CD8-positive, alpha-beta memory T cell (primary cell): ENCODE results near the gene ODAD3. TPM values are rescaled to one million over a fixed set of nuclear protein-coding genes. Genes with fewer than 3 reads are reported as not detected.

Experiments
- CTCF ChIA-PET: fragments of 350-600 bp; sonication (Branson Sonifier 250); formaldehyde crosslinking; loops from one replicate; lab custom pipeline; 2021; ENCODE audit warnings: antibody characterized with exemption; lab: Charles Lee
- POLR2A ChIA-PET: fragments of 350-600 bp; sonication (Branson Sonifier 250); formaldehyde crosslinking; loops from one replicate; lab custom pipeline; 2021; ENCODE audit warnings: antibody characterized with exemption; lab: Charles Lee
- DNase-seq, 5 donors: peaks; one replicate each; pipeline versions ENCODE4 v3.0.0 to v3.0.0-alpha.2; 2020 to 2022; ENCODE audit warnings: mixed read lengths in 1 of 5
- H3K27ac ChIP-seq: one replicate; pipeline ENCODE4 v1.7.0; 2013; ENCODE audit warnings: low read depth, mild to moderate bottlenecking, low read length, moderate library complexity
- H3K27me3 ChIP-seq: 2 replicates; pipeline ENCODE4 v1.7.0; 2013; ENCODE audit warnings: low read length, mild to moderate bottlenecking; ENCODE audit not compliant: insufficient read depth, poor library complexity, severe bottlenecking
- H3K36me3 ChIP-seq: 2 replicates; pipeline ENCODE4 v1.7.0; 2013; ENCODE audit warnings: mild to moderate bottlenecking, low read length, moderate library complexity; ENCODE audit not compliant: insufficient read depth
- H3K4me1 ChIP-seq: 2 replicates; pipeline ENCODE4 v1.7.0; 2013; ENCODE audit warnings: mild to moderate bottlenecking, low read length, moderate library complexity; ENCODE audit not compliant: insufficient read depth
- H3K4me3 ChIP-seq: 2 replicates; pipeline ENCODE4 v1.7.0; 2013; ENCODE audit warnings: mild to moderate bottlenecking, low read length
- H3K9me3 ChIP-seq: 2 replicates; pipeline ENCODE4 v1.7.0; 2013; ENCODE audit warnings: mild to moderate bottlenecking, low read length
- H3K27ac Mint-ChIP-seq, 8 donors: one replicate each; pipeline ENCODE4 v1.8.0; 2020 to 2021; ENCODE audit warnings: mixed read lengths in 8 of 8, mild to moderate bottlenecking in 6 of 8, inconsistent platforms in 3 of 8, moderate library complexity in 3 of 8
- H3K27me3 Mint-ChIP-seq, 2 donors: one replicate each; pipeline ENCODE4 v1.8.0; 2020 to 2021; ENCODE audit warnings: mixed read lengths in 2 of 2, mild to moderate bottlenecking in 1 of 2, moderate library complexity in 1 of 2
- H3K36me3 Mint-ChIP-seq, 3 donors: one replicate each; pipeline ENCODE4 v1.8.0; 2020 to 2021; ENCODE audit warnings: mixed read lengths in 3 of 3, inconsistent platforms in 1 of 3, mild to moderate bottlenecking in 1 of 3
- H3K4me1 Mint-ChIP-seq, 3 donors: one replicate each; pipeline ENCODE4 v1.8.0; 2020 to 2021; ENCODE audit warnings: mixed read lengths in 3 of 3, inconsistent platforms in 1 of 3, mild to moderate bottlenecking in 1 of 3
- H3K4me3 Mint-ChIP-seq, 7 donors: one replicate each; pipeline ENCODE4 v1.8.0; 2020 to 2021; ENCODE audit warnings: mixed read lengths in 7 of 7, mild to moderate bottlenecking in 6 of 7, moderate library complexity in 4 of 7, inconsistent platforms in 2 of 7
- H3K9me3 Mint-ChIP-seq, 5 donors: one replicate each; pipeline ENCODE4 v1.8.0; 2020 to 2022; ENCODE audit warnings: mixed read lengths in 5 of 5, mild to moderate bottlenecking in 3 of 5, moderate library complexity in 2 of 5, inconsistent platforms in 1 of 5
- polyA plus RNA-seq: library from polyadenylated mRNA; unstranded; fragments of 300-500 nt; fragmentation: Illumina TruSeq; gene quantifications from one replicate; pipeline ENCODE4 v1.2.3, GENCODE V29; 2021
- total RNA-seq, 2 experiments: library from RNA; stranded (reverse); gene quantifications; one replicate each; pipeline ENCODE4 v1.2.3, GENCODE V29; 2021

The ODAD3 gene
- total and polyA plus RNA-seq, 3 experiments from 2014 or later, result 0.11 to 0.24 TPM; not detected in 1

DNA sequence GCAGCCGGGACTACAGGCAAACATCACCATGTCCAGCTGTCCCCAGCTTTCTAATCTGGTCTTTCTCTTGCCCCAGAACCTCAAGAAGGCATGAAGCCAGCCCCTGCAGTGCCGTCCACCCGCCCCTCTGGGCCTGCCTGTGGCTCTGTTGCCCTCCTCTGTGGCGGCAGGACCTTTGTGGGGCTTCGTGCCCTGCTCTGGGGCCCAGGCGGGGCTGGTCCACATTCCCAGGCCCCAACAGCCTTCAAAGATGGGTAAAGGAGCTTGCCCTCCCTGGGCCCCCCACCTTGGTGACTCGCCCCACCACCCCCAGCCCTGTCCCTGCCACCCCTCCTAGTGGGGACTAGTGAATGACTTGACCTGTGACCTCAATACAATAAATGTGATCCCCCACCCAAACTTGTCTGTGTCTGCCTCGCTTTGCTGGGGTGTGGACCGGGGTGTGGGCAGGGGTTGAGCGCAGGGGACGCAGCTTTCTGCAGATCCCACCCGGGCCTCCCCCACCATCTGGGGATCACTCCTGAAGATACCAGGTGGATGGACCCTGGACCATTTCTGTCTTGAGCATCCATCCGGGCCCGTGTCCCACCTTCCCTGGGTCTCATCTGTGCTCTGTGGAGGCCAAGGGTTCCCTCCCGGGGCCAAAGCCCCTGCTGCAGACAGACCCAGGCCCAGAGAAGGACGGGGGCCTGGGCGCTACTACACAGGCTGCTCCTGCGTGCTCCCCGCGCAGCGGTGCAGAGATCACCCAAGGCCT lies 15.8 kb upstream of the ODAD3 start:
- no peak for DNase-seq
- H3K36me3 Mint-ChIP-seq, result peaks cover 0 to 34% (median 0%) of the 10 kb centered on the region in 3 donors
- H3K27ac Mint-ChIP-seq, result no peak overlapping the region
- Histone ChIP-seq H3K9me3 (no peaks in the 10 kb centered on the region), H3K4me1 (no peaks in the 10 kb centered on the region), H3K27ac (no peak overlapping the region), H3K36me3 (no peaks in the 10 kb centered on the region), H3K27me3 (no peaks in the 10 kb centered on the region), H3K4me3 (no peak overlapping the region)
- no peaks in the 10 kb centered on the region for H3K4me1 Mint-ChIP-seq
- no peaks in the 10 kb centered on the region for H3K9me3 Mint-ChIP-seq
- POLR2A ChIA-PET, result no interaction called here
- CTCF ChIA-PET, result interaction anchor here (0.6 kb wide), 1 partner anchor 668 kb away, joined by 5 read pairs; no protein-coding TSS in a partner anchor
- H3K27me3 Mint-ChIP-seq, result no peaks in the 10 kb centered on the region
- no peak overlapping the region for H3K4me3 Mint-ChIP-seq

DNA sequence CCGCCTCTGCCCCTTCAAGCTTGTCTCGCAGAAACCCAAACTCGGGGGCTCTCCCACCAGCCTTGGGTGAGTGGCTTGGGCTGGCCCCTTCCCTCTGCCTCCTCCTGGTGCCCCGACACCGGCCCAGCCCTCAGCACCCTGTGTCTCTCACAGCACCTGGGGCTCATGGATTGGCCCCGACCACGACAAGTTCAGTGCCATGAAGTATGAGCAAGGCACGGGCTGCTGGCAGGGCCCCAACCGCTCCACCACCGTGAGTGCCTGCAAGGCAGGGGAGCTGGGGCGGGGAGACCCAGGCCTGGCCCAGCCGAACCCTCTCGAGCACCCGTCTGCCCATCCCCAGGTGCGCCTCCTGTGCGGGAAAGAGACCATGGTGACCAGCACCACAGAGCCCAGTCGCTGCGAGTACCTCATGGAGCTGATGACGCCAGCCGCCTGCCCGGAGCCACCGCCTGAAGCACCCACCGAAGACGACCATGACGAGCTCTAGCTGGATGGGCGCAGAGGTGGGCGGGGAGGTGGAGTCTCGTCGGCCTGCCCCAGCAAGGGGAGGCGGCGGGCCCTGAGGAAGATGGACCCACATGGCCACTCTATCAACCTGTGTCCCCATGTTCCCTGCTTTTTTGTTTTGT lies 14.1 kb upstream of the ODAD3 start:
- no peaks in the 10 kb centered on the region for H3K27me3 ChIP-seq
- no peaks in the 10 kb centered on the region for H3K4me1 Mint-ChIP-seq

DNA sequence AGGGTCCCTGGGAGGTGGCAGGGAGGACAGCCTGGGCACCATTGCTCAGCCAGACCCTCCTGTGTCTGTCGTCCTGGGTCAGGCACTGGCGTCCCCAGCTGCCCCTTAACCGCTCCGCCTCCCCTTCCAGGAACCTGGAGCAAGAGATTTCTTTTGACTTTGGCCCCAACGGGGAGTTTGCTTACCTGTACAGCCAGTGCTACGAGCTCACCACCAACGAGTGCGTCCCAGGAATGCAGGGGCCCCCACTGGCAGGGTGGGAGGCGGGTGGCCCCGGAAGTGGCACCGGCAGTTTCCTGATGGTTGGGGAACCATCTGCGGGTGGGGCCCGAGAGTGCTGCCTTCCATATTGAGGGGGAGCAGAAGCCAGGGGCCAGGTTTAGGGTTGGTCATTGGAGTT lies 13.5 kb upstream of the ODAD3 start:
- Histone ChIP-seq H3K4me3 (no peak overlapping the region), H3K9me3 (no peaks in the 10 kb centered on the region), H3K4me1 (no peaks in the 10 kb centered on the region), H3K27ac (no peak overlapping the region), H3K27me3 (no peaks in the 10 kb centered on the region), H3K36me3 (peaks cover 8% of the 10 kb centered on the region)
- H3K27me3 Mint-ChIP-seq, result no peaks in the 10 kb centered on the region
- POLR2A ChIA-PET, result no interaction called here
- H3K4me3 Mint-ChIP-seq, result no peak overlapping the region
- CTCF ChIA-PET, result interaction anchor here (1.4 kb wide), 1 partner anchor 34 kb away, joined by 3 read pairs; no protein-coding TSS in a partner anchor
- no peaks in the 10 kb centered on the region for H3K9me3 Mint-ChIP-seq
- peaks cover 0 to 56% (median 0%) of the 10 kb centered on the region in 3 donors for H3K36me3 Mint-ChIP-seq
- no peak overlapping the region for H3K27ac Mint-ChIP-seq
- H3K4me1 Mint-ChIP-seq, result no peaks in the 10 kb centered on the region
- no peak for DNase-seq

More for the DNA sequence above, 14.1 kb upstream of the ODAD3 start:
- no peaks in the 10 kb centered on the region for H3K9me3 Mint-ChIP-seq
- no peaks in the 10 kb centered on the region for H3K9me3 ChIP-seq
- no peak overlapping the region for H3K4me3 ChIP-seq
- ChIA-PET CTCF (interaction anchor here (0.7 to 1.4 kb wide), 2 partner anchors 33 to 155 kb away, joined by 3 to 5 read pairs; no protein-coding TSS in a partner anchor), POLR2A (no interaction called here)
- no peak overlapping the region for H3K4me3 Mint-ChIP-seq
- peaks cover 8% of the 10 kb centered on the region for H3K36me3 ChIP-seq
- H3K4me1 ChIP-seq, result no peaks in the 10 kb centered on the region
- H3K27ac Mint-ChIP-seq, result peak overlapping the region in 1 of 8 donors; percentile 63
- H3K36me3 Mint-ChIP-seq, result peaks cover 0 to 52% (median 0%) of the 10 kb centered on the region in 3 donors
- DNase-seq, result no peak
- H3K27ac ChIP-seq, result no peak overlapping the region
- H3K27me3 Mint-ChIP-seq, result no peaks in the 10 kb centered on the region

DNA sequence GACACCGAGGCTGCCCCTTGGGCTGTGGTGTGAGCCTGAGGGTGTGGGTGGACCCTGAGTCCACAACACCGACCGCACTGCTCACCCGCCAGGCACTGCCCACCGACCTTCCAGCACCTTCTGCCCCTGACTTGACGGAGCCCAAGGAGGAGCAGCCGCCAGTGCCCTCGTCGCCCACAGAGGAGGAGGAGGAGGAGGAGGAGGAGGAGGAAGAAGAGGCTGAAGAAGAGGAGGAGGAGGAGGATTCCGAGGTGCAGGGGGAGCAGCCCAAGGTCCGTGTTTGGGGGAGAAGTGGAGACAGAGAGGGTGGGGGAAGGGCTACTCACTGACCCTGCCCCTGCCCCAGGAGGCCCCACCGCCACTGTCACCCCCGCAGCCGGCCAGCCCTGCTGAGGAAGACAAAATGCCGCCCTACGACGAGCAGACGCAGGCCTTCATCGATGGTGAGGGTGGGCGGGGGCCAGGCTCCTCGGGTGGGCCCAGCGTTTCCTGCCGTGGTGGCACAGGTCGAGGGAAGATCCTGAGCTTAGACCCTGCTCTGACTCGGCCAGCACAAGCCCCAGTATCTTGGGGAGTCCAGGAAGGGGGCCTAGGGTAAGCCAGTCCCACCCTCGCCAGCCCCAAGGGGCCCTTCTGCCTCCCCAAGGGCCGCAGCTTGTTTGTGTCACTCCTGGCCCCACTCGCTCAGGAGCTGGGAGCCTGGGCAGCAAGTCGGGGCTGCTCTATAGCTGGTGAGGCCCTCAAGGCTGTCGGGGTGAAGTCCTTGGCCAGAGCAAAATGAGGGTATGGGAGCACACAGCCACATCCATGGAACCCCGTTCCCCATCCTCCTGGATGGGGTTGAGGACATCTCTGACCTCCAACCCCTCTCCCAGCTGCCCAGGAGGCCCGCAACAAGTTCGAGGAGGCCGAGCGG lies 12.7 kb upstream of the ODAD3 start:
- Histone ChIP-seq H3K36me3 (peaks cover 8% of the 10 kb centered on the region), H3K27ac (no peak overlapping the region), H3K27me3 (no peaks in the 10 kb centered on the region), H3K4me3 (no peak overlapping the region), H3K9me3 (no peaks in the 10 kb centered on the region), H3K4me1 (no peaks in the 10 kb centered on the region)
- CTCF ChIA-PET, result interaction anchor here (1.4 kb wide), 1 partner anchor 35 kb away, joined by 3 read pairs; no protein-coding TSS in a partner anchor
- H3K36me3 Mint-ChIP-seq, result peaks cover 0 to 62% (median 0%) of the 10 kb centered on the region in 3 donors
- H3K4me3 Mint-ChIP-seq, result peak overlapping the region in 1 of 7 donors; percentile 48
- no peaks in the 10 kb centered on the region for H3K4me1 Mint-ChIP-seq
- POLR2A ChIA-PET, result no interaction called here
- H3K27ac Mint-ChIP-seq, result no peak overlapping the region
- no peaks in the 10 kb centered on the region for H3K27me3 Mint-ChIP-seq
- H3K9me3 Mint-ChIP-seq, result no peaks in the 10 kb centered on the region
- no peak for DNase-seq

DNA sequence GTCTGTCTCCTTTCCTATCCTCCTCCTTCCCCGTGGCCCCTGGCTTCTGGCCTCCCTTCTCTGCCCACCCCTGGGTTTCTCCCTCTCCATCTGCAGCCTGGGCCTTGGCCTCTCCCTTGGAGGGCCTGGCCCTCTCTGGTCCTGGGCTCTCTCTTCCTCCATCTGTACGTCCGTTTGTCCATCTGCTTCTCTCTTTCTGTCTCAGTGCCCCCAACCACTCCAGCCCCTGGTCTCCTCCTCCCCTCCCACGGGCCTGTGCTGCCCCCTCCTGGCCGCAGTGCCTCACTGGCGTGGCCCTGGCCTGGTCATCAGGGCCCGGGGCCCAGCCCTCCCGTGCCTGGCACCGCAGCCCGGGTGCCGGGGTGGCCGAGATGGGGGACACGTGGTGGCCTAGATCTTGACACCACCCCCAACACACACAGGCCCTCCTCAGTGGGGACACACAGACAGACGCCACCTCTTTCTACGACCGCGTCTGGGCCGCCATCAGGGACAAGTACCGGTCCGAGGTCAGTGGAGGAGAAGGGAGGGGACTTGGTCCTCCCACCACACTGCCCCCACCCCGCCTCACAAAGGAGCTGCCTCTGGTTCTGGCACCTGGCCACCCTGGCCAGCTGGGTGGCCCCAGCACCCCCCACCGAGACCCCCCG lies 11.9 kb upstream of the ODAD3 start:
- peak in 4 of 5 donors; percentile 32 to 63 (median 37) for DNase-seq
- ChIA-PET CTCF (interaction anchor here (1.5 kb wide), 1 partner anchor 66 kb away, joined by 5 read pairs; no protein-coding TSS in a partner anchor), POLR2A (no interaction called here)
- no peaks in the 10 kb centered on the region for H3K9me3 ChIP-seq
- Mint-ChIP-seq H3K4me3 (no peak overlapping the region), H3K27me3 (no peaks in the 10 kb centered on the region), H3K27ac (peak overlapping the region in 1 of 8 donors; percentile 57), H3K4me1 (peaks cover 0 to 5% (median 4%) of the 10 kb centered on the region in 3 donors), H3K36me3 (peaks cover 2 to 69% (median 2%) of the 10 kb centered on the region in 3 donors), H3K9me3 (no peaks in the 10 kb centered on the region)
- H3K36me3 ChIP-seq, result peaks cover 11% of the 10 kb centered on the region
- H3K4me3 ChIP-seq, result no peak overlapping the region
- H3K27me3 ChIP-seq, result no peaks in the 10 kb centered on the region
- H3K27ac ChIP-seq, result no peak overlapping the region
- H3K4me1 ChIP-seq, result no peaks in the 10 kb centered on the region

DNA sequence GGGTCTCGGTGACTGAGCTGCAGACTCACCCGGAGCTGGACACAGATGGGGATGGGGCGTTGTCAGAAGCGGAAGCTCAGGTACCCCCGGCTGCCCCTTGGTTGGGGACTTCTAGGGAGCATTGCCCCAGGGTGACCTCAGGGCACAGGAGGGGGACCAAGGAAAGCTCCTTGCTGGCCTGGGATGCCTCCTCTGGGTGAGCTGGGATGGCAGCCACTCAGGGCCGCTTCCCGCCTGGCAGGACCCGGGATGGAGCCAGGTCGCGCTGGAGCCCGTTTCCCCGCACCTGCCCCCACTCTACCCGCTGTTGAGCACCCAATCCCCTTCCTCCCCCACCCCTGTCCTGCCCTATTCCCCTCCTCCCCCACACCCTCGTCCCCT lies 11.3 kb upstream of the ODAD3 start:
- DNase-seq, result no peak
- H3K9me3 Mint-ChIP-seq, result no peaks in the 10 kb centered on the region
- POLR2A ChIA-PET, result no interaction called here

DNA sequence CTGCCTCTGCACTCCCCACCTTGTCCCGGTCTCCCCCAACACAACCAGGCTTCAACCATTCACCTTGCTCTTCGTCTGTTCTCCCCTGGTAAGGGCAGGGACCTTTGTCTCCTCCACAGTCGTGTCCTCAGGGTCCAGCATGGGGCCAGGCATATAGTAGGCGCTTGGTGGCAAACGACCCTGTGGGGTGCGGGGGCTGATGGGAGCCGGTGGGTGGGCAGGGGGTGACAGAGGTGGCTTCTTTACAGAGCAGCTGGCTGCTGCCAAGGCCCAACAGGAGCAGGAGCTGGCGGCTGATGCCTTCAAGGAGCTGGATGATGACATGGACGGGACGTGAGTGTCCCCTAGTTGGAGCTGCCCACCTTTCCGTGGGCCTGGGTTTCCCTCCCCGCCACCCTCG lies 10.2 kb upstream of the ODAD3 start:
- Mint-ChIP-seq H3K9me3 (no peaks in the 10 kb centered on the region), H3K27ac (no peak overlapping the region), H3K36me3 (peaks cover 3 to 80% (median 3%) of the 10 kb centered on the region in 3 donors), H3K4me1 (peaks cover 0 to 12% (median 8%) of the 10 kb centered on the region in 3 donors), H3K4me3 (no peak overlapping the region), H3K27me3 (no peaks in the 10 kb centered on the region)
- no peak for DNase-seq
- no peaks in the 10 kb centered on the region for H3K9me3 ChIP-seq
- ChIA-PET CTCF (interaction anchor here (0.8 to 1.5 kb wide), 2 partner anchors 64 to 70 kb away, joined by 3 to 5 read pairs; no protein-coding TSS in a partner anchor), POLR2A (no interaction called here)
- H3K36me3 ChIP-seq, result peaks cover 21% of the 10 kb centered on the region
- no peaks in the 10 kb centered on the region for H3K27me3 ChIP-seq
- no peaks in the 10 kb centered on the region for H3K4me1 ChIP-seq
- H3K27ac ChIP-seq, result no peak overlapping the region
- no peak overlapping the region for H3K4me3 ChIP-seq

More for the DNA sequence above, 11.3 kb upstream of the ODAD3 start:
- CTCF ChIA-PET, result interaction anchor here (0.7 to 1.5 kb wide), 2 partner anchors 65 to 90 kb away, joined by 3 to 5 read pairs; no protein-coding TSS in a partner anchor
- peaks cover 3 to 74% (median 3%) of the 10 kb centered on the region in 3 donors for H3K36me3 Mint-ChIP-seq
- no peaks in the 10 kb centered on the region for H3K27me3 ChIP-seq
- H3K4me3 ChIP-seq, result no peak overlapping the region
- no peak overlapping the region for H3K27ac Mint-ChIP-seq
- peaks cover 16% of the 10 kb centered on the region for H3K36me3 ChIP-seq
- H3K4me1 Mint-ChIP-seq, result peaks cover 0 to 8% (median 4%) of the 10 kb centered on the region in 3 donors
- no peaks in the 10 kb centered on the region for H3K27me3 Mint-ChIP-seq
- no peaks in the 10 kb centered on the region for H3K4me1 ChIP-seq
- H3K4me3 Mint-ChIP-seq, result no peak overlapping the region
- H3K27ac ChIP-seq, result no peak overlapping the region
- no peaks in the 10 kb centered on the region for H3K9me3 ChIP-seq
